Vagina (tissue), 2 donors: ENCODE results near the gene MAML3.

ENCODE experiments used
- CTCF ChIP-seq, 3 experiments: fragments of 450-650 bp in 2 of 3; fragments of 200-600 bp in 1 of 3; sonication (generic) in 1 of 3; IDR thresholded peaks; one replicate each; pipeline ENCODE4 v1.5.1; 2017 to 2019; ENCODE audit warnings: antibody characterized with exemption in 3 of 3, mild to moderate bottlenecking in 2 of 3, moderate library complexity in 2 of 3
- POLR2A ChIP-seq, 2 donors: fragments of 450-650 bp; IDR thresholded peaks; one replicate each; pipeline ENCODE4 v1.6.1; 2017; ENCODE audit warnings: antibody characterized with exemption in 2 of 2, mild to moderate bottlenecking in 2 of 2, moderate library complexity in 2 of 2

DNA sequence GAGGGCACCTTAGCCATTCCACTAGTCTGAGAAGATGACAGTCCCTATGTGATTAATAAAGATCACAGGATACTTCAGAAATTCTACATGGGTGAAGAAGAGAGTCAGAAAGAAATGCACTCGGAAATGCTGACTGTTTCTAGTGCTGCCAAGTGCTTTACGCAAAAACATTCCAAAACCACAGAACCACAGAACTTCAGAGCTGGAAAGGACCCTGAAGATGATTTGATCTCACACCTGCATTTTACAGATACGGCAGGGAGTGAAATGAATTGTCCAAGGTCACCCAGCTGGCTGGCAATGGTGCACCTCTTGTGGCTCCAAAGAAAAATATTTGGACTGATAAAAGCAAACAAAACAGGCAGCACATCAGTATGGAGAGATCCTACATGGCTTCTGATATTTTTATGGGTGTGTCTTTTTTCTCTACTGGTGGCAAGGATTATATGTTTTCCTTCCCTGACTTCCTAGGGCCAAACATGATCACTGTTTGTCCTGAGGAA, 115.9 kb downstream of the MAML3 start:
- TF ChIP-seq POLR2A (IDR thresholded peaks at IDR 0.05) = no peak
- TF ChIP-seq CTCF (IDR thresholded peaks at IDR 0.05) = no peak
